ENCODE data around the gene CERS3.

CERS3 gene

DNA sequence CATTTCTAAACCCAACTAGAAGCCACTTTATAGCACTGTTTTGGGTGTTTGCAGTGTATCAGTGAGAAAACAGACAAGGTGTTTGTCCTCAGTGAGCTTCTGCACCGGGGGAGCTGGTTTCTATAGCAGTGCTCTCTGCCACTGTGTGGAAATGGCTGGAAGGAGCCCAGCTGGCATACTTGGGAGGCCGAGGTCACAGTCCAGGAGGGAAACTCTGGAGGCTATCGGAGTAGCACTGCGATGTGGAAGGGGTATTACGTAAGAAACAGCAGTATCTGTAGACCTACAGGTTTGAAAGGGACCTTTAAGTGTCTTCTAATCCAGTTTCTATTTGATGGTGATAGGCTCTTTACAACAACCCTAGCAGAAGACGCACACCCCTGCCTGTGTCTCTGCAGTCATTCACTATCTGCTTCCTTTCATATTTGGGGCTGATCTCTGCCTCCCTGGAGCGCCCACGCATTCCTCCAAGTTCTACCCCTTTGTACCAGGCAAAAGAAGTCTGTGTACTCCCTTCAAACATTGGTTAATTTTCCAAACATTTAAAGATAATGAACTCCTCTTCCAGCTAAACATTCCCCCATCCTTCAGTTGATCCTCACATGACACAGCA, 99.5 kb downstream of the CERS3 start:
- in situ Hi-C loops (cut with HindIII; ENCODE audit: low pct_ligation_motif_present, low pct_unique_long_range_greater_than_20kb, low sequenced_read_pairs), result no loop called here
- DNase-seq, result no peak

DNA sequence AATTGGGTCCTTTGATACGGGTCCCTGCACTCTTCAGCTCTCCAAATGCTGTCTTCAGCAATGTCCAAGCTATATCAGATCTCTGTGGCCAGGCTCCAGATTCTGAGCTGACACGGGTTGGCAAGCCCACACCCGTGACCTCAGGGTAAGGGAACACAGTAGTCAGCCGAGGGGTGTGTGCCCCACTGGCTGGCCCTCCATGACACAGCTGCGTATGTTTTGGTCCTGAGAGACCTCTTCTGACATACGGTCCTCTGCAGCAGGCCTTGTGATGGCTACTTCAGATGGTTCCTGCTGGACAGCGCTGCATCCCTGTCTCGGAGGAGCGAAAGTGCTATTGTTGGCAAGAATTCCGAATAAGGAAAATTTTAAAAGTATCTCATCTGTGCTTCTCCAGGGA, 101.8 kb downstream of the CERS3 start:
- in situ Hi-C loops (cut with HindIII; ENCODE audit: low pct_ligation_motif_present, low pct_unique_long_range_greater_than_20kb, low sequenced_read_pairs), result no loop called here
- DNase-seq, result no peak

DNA sequence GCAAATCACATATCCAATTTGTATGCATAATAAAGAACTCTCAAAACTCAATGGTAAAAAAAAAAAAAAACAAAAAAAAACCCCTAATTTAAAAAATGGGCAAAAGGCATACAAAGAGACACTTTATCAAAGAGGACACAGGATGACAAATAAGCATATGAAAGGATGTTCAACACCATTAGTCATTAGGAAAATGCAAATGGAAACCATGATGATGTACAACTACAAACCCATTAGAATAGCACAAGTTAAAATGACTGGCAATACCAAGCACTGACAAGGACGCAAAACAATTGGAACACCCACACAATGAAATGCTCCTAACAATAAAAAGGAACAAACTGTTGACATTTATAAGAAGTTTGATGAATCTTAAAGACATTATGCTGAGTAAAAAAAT, 123.6 kb downstream of the CERS3 start:
- in situ Hi-C loops (cut with HindIII; ENCODE audit: low pct_ligation_motif_present, low pct_unique_long_range_greater_than_20kb, low sequenced_read_pairs), result no loop called here
- no peak for DNase-seq

DNA sequence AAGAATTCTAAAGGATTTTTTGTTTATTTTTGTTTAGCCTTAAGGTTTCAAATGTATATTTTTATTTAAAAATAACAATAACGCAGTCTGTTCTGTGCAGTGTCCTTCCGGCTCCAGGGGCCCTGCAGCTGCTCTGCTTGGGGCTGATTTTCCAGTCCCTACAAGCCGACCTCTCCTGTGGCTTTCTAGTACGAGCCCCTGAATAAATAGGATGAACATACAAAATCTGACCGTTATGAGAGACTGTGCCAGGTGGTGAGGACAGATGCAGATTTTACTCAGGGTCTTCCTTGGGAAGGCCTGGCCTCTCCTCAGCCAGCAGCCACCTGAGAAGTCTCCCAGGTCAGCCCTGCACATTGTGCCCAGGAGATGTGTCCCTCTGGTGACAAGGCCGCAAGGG, 127.8 kb downstream of the CERS3 start:
- no peak for DNase-seq
- in situ Hi-C loops (cut with HindIII; ENCODE audit: low pct_ligation_motif_present, low pct_unique_long_range_greater_than_20kb, low sequenced_read_pairs), result no loop called here

DNA sequence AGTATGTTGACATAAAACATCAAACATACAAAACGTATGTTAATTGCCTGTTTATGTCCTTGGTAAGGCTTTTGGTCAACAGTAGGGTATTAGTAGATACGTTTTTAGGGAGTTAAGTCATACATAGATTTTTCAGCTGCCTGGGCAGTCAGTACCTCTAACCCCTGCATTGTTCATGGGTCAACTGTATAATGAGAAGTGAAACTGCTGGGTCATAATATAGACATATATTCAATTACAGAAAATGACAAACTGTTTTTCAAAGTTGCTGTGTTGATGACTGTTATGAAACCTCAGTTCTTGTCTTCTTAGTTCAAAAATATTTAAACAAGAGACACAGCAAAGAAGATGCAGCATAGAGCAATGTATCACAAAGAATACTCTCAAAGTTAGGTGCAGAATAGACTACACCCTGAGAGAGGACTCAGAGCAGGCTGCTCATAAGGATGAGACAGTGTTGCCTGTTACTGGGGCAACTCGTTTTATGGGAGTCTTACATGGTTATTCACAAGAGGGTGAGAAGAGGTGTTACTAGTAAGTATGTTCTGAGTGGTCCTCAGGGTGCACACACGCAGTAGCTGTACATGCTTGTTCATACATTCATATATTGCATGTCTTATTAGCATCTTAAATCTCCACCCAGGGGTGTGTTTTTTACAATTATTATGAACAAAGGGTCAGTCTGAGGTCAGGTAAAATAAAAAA, 133.9 kb downstream of the CERS3 start:
- no peak for DNase-seq
- in situ Hi-C loops (cut with HindIII; ENCODE audit: low pct_ligation_motif_present, low pct_unique_long_range_greater_than_20kb, low sequenced_read_pairs), result no loop called here

DNA sequence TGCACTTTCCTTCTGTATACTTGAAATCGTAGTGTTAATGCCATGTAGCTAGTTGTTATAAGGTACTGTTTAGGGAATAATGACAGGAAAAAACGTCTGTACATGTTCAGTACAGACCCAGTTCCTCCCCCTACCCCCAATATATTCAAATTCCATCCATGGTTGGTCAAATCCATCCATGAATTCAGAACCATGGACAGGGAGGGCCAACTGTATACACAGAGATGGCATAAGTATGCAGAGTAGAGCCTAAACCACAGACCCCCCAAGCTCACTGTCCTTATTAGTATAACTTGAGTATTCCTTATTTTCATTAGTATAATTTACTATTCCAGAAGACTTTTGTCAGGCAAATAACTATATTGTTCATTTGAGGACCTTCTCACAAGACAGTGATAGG, 135.7 kb downstream of the CERS3 start:
- in situ Hi-C loops (cut with HindIII; ENCODE audit: low pct_ligation_motif_present, low pct_unique_long_range_greater_than_20kb, low sequenced_read_pairs), result no loop called here
- DNase-seq, result no peak

DNA sequence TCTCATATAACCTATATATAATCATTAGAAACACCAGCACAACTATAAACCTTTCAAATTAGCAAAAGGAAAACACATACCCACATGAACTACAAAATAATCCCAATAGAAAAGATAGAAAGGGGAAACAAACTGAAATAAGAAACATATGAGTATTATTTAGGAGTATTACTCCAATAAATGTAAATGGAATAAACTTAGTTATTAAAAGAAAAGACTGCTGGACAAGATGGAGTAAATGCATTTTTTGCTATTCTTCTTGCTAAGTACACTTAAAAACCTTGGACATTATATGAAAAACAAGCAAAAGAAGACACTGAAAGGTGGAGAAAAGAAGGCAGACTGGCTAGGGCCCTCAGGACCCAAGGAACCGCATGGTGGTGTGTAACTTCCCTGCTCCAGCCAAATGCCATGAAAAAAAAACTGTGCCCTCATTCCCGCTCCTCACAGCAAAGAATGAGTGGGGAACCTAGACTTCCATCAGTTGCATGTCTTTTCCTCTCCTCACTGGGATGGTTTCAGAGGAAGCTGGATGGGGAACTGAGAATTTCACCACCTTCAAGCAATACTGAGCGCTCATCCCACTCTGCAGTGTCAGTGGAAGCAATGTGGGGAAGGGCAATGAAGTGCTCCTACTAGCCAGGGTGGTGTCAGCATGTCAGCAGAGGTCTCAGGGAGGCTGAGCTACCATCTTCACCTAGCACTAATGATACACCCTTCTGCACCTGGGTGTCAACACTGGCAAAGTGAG, 143.3 kb downstream of the CERS3 start:
- in situ Hi-C loops (cut with HindIII; ENCODE audit: low pct_ligation_motif_present, low pct_unique_long_range_greater_than_20kb, low sequenced_read_pairs), result no loop called here
- DNase-seq, result no peak

DNA sequence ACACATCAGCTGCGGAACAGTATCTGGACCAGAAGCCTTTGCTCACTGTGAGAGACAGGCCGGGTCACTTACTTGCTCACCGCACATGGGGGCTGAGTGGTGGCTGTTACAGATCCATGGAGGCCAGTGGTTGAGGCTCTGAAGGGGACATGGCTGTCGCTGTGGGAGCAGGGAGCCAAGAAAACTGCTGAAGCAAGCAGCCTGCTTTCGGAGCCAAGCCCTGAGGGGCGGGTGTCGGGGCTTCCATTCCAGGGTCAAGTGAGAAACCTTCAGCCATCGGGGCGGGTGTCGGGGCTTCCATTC, 144.7 kb downstream of the CERS3 start:
- DNase-seq, result no peak
- in situ Hi-C loops (cut with HindIII; ENCODE audit: low pct_ligation_motif_present, low pct_unique_long_range_greater_than_20kb, low sequenced_read_pairs), result no loop called here

DNA sequence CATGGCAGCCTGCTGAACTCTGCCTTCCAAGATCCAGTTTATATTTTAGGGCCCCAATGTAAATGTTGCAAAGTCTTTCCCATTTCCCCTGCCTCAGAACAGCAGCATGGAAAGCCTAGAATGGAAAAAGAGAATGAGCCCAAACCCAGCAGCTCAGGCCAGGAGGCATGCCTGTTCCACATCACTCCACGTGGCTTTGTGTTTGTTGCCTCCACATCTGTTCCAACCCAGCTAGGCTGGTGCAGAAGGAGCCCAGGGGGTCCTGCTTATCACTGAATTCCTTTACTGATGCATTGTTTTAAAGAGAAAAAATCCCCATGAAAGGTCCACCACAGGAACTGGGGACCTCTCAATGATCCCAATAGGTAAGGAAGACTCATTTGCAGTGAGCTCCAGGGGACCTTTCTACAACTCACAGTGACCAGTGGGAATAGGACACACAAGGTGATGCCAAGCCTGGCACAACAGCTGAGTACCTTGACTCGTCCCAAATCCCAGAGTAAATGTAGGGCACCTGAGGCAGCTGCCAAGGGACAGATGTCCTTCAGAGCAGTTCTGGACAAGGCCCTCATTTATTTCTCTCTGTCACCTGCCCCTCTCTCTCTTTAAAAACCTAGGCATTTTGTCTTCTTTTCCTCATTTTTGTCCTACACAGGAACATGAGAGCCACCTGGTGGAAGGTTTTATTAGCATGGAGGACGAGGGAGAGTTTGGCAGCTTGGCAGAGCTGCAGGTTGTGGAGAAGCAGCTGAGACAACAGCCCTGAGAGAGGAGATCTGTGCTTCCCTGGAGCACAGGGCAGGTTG, 145.2 kb downstream of the CERS3 start:
- peak; percentile 10 for DNase-seq
- in situ Hi-C loops (cut with HindIII; ENCODE audit: low pct_ligation_motif_present, low pct_unique_long_range_greater_than_20kb, low sequenced_read_pairs), result no loop called here

DNA sequence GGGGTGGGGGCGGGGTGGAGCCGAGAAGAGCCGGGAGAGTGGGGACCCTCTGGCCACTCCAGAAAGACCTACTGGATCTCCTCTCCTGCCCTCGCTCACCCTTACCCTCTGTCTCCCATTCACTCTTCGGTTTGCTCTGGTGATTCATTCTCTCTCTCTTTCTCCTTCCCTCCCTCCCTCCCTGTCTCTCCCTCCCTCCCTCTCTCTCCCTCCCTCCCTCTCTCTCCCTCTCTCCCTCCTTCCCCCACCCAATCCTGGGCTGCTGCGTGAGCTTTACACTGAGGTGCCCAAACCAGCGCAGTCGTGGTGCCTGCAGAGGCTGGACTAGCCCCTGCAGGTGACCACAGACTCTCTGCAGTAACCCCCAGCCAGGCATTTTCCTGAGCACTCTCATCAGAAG, 154.8 kb downstream of the CERS3 start:
- peak; percentile 35 for DNase-seq
- in situ Hi-C loops (cut with HindIII; ENCODE audit: low pct_ligation_motif_present, low pct_unique_long_range_greater_than_20kb, low sequenced_read_pairs), result no loop called here

DNA sequence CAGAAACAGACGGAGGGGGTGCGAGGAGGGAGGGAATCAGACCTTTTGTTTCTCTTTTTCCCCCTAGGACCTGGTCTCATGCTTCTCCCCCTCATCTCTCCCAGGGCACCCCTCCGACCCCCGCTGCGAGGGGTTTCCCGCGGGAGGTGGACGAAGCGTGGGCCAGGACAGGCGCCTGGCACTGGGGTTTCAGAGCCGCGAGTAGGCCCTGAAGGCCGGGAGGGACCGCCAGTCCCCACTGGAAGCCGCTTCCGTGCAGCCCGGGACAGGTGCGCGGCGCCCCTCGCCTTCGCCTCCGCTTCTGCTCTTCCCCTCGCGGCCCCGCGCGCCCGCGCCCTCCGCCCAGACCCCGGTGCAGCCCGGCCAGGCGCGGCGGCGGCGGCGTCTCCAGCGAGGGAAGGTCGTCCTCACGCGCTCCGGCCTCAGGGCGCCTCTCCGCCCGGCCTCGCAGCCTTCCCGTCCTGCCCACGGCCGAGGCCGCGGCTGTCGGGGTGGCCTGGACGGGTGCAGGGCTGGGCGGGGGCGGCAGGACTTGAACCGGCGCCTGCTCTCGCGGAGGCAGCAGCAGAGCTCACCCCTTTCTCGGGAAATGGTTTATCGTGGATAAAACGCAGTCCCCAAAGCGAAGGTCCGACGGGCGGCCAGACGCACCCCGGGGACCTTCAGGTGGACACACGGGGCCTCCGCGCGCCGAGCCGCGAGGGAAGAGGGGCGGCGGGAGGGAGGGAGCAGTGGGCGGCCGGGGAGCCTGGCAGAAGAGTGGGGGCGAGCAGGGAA, 155.4 kb downstream of the CERS3 start:
- in situ Hi-C loops (cut with HindIII; ENCODE audit: low pct_ligation_motif_present, low pct_unique_long_range_greater_than_20kb, low sequenced_read_pairs), result no loop called here
- DNase-seq, result peak; percentile 18

DNA sequence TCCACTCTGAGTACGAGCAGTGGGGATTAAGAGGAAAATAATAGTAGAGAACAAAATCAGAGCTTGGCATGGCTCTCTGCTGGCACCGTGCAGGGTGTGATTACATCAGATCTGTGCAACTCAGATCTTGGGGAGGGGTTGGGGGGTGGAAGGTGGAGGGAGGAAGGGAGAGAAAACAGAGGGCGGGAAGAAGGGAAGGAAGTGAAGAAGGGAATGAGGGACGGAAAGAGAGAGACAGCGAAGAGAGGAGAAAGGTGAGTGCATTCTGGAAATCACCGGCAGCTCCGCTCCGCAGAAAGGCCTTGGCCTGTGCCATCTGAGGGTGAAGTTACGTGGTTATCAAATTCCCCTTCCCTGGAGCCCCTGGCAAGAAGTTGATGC, 156.0 kb downstream of the CERS3 start:
- peak; percentile 50 for DNase-seq
- in situ Hi-C loops (cut with HindIII; ENCODE audit: low pct_ligation_motif_present, low pct_unique_long_range_greater_than_20kb, low sequenced_read_pairs), result no loop called here

DNA sequence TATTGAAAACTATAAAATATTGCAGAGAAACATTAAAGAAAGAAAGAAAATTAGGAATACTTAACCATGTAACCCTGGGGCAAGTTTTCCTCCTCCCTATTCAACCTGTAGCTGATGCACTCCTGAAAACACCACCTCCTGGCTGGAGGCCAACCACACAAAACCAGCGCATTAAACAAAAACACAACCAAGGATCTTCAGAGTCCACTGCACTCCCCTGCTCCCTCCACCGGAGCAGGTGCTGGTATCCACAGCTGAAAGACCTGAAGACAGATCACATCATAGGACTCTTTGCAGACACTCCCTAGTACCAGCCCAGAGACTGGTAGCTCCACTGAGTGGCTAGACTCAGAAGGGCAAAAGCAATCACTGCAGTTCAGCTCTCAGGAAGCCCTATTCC, 173.4 kb downstream of the CERS3 start:
- in situ Hi-C loops (cut with HindIII; ENCODE audit: low pct_ligation_motif_present, low pct_unique_long_range_greater_than_20kb, low sequenced_read_pairs), result no loop called here
- DNase-seq, result no peak

DNA sequence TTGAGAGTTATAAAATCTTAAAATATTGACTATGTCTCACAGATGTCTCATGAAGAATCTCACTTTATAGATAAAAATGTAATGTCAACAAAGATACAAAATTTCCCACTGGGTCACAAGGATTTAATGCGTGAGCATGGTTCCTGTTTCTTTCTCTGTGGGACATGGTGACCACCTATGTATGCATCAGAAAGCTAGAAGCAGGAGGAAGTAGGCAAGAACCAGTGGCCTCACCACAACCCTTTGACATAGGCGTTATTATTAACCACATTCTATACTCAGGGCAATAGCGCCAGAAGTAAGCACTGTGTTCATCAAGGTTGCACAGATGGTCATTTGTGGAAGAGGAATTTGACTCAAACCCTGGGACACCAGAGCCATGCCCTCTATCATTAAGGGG, 175.3 kb downstream of the CERS3 start:
- no peak for DNase-seq
- in situ Hi-C loops (cut with HindIII; ENCODE audit: low pct_ligation_motif_present, low pct_unique_long_range_greater_than_20kb, low sequenced_read_pairs), result no loop called here

DNA sequence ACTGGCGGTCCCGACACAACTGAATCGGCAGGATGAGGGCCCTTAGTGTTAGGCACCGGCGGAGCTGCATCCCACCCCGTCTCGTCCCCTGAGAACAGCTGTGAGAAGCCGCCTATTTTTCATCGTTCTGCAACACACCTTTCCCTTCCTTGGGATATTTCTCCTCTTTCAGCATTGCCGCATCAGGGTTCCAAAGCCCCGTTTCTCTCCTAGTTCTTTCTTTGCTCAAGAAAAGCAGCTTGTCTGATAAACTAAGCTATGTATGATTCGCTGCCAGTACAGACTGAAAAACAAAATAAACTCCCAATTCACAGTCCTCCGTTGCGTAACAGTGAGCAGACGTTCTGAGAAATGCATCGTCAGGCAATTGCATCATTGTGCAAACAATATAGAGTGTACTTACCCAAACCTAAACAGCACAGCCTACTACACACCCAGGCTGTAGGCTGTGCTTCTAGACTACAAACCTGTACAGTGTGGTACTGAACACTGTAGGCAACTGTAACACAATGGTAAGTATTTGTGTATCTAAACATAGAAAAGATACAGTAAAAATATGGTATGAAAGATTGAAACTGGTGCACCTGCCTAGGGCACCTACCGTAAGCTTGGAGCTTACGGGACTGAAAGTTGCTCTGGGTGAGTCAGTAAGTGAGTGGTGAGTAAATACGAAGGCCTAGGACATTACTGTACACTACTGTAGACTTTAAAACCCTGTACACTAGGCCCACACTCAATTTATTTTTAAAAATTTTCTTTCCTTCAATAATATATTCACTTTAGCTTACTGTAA, 178.1 kb downstream of the CERS3 start:
- in situ Hi-C loops (cut with HindIII; ENCODE audit: low pct_ligation_motif_present, low pct_unique_long_range_greater_than_20kb, low sequenced_read_pairs), result no loop called here
- no peak for DNase-seq

All from ACHN (cell line).